Left ventricle myocardium inferior (tissue), 1 donor: Measurements from ENCODE around the gene SLC25A39. TPM values are rescaled to one million over a fixed set of nuclear protein-coding genes. Genes with fewer than 3 reads are reported as not detected.

Source experiments
- DNase-seq: peaks from one replicate; pipeline ENCODE4 v3.0.0-alpha.2; 2020
- H3K27ac ChIP-seq: fragments of 200-600 bp; replicated peaks from 2 replicates; pipeline ENCODE4 v1.8.0; 2021
- H3K27me3 ChIP-seq: fragments of 200-600 bp; 2 replicates; pipeline ENCODE4 v1.8.0; 2021; ENCODE audit warnings: low read depth
- H3K36me3 ChIP-seq: fragments of 200-600 bp; 2 replicates; pipeline ENCODE4 v1.8.0; 2021
- H3K4me1 ChIP-seq: fragments of 200-600 bp; 2 replicates; pipeline ENCODE4 v1.8.0; 2021
- H3K4me3 ChIP-seq: fragments of 200-600 bp; 2 replicates; pipeline ENCODE4 v1.8.0; 2021; ENCODE audit warnings: mild to moderate bottlenecking, moderate library complexity
- H3K9me3 ChIP-seq: fragments of 200-600 bp; replicated peaks from 2 replicates; pipeline ENCODE4 v1.8.0; 2021
- intact Hi-C: fragments of 100-400 bp; cut with micrococcal nuclease; formaldehyde crosslinking; loops from one replicate; pipeline ENCODE4 v1.11.0; 2022
- total RNA-seq: library from RNA; stranded (reverse); fragmentation: NEBNext Ultra II Directional; extraction: Animal tissue kit (Norgen Biotek cat#: 25700); gene quantifications from one replicate; pipeline ENCODE4 v1.2.1, GENCODE V29; 2021
- TF ChIP-seq, protein P1 (sequence below): fragments of 200-600 bp; IDR thresholded peaks from 2 replicates; pipeline ENCODE4 v1.8.0; 2021; ENCODE audit warnings: antibody characterized with exemption, mild to moderate bottlenecking, borderline replicate concordance
- donor health status: DM: no; HTN: yes; CAD: no; lungs with severe emphysema.

Gene SLC25A39
- total RNA-seq, 1 donor from 2014 or later, result 46.7 TPM

DNA sequence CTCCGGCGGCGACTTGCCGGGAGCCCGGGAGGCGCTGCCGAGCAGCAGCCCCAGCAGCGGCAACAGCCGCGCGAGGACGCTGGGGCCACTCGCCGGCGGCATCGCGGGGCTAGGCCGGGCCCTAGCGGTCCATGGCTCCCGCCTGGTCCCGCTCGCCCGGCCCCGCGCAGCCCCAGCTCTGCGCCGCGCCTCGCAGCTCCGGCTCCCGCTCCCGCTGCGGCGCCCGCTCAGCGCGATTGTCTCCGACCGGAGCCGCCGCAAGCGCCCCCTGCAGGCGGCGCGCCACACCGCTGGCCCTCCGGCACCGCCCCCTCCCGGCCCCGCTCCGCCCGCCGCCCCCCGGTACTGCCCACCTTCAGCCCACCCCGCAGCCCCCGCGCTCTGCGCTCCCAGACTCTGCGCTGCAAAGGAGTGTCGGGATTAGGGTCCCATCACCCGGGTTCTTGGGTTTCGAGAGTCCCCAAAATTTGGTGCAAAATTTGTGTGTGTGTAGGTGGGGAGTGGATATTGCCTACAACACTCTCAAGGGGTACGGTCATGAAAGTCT lies 39.1 kb upstream of the SLC25A39 start, which contains the start of gene FAM171A2:
FAM171A2 (minus strand) TSS at position 241 of the 547 bp plus-strand sequence; CDS start at position 102, 139 bp downstream.
- Histone ChIP-seq H3K36me3 (no peaks in the 10 kb centered on the region), H3K27ac (peak within 1 kb of the TSS; percentile 6), H3K4me3 (peak within 1 kb of the TSS; percentile 79), H3K4me1 (peaks cover 30% of the 10 kb centered on the region), H3K9me3 (no peaks in the 10 kb centered on the region), H3K27me3 (peaks cover 49% of the 10 kb centered on the region)
- intact Hi-C loops, result no loop called here
- TF ChIP-seq, protein P1, sequence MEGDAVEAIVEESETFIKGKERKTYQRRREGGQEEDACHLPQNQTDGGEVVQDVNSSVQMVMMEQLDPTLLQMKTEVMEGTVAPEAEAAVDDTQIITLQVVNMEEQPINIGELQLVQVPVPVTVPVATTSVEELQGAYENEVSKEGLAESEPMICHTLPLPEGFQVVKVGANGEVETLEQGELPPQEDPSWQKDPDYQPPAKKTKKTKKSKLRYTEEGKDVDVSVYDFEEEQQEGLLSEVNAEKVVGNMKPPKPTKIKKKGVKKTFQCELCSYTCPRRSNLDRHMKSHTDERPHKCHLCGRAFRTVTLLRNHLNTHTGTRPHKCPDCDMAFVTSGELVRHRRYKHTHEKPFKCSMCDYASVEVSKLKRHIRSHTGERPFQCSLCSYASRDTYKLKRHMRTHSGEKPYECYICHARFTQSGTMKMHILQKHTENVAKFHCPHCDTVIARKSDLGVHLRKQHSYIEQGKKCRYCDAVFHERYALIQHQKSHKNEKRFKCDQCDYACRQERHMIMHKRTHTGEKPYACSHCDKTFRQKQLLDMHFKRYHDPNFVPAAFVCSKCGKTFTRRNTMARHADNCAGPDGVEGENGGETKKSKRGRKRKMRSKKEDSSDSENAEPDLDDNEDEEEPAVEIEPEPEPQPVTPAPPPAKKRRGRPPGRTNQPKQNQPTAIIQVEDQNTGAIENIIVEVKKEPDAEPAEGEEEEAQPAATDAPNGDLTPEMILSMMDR, result peak; percentile 93
- DNase-seq, result peak; percentile 60

DNA sequence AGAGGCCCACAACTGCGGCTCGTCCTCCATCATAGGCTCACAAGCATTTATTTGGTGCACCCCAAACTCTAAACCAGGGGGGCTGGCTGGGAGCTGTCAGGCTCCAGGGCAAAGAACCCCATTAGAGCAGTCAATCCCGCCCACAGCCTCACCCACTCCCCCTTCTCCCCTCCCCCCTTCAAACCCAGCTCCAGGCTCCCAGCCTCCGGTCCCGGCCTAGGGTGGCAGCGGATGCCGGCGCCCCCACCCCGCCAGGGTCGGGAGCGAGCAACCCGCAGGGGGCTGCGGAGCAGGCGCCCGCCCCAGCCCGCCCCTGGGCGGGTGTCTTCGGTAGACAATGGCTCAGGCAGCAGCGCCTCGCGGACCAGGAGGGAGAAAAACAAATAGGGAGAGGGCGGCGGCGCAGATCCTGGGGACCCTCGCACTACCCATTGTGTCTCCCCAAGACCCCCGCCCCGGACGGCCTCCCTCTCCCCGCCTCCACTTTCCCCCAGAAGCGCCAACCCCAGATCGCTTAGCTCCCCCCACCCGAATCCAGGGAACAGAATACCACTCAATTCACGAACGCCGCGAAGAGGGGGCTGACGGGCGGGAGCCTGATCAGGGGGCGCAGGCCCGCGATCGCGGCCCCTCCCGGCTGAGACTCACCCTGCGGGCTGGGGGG lies 38.5 kb upstream of the SLC25A39 start:
- intact Hi-C loops, result no loop called here
- Histone ChIP-seq H3K36me3 (no peaks in the 10 kb centered on the region), H3K27me3 (peaks cover 44% of the 10 kb centered on the region), H3K4me3 (peak overlapping the region; percentile 79), H3K9me3 (no peaks in the 10 kb centered on the region), H3K27ac (peak overlapping the region; percentile 6), H3K4me1 (peaks cover 30% of the 10 kb centered on the region)
- TF ChIP-seq, protein P1, result no peak
- DNase-seq, result no peak

DNA sequence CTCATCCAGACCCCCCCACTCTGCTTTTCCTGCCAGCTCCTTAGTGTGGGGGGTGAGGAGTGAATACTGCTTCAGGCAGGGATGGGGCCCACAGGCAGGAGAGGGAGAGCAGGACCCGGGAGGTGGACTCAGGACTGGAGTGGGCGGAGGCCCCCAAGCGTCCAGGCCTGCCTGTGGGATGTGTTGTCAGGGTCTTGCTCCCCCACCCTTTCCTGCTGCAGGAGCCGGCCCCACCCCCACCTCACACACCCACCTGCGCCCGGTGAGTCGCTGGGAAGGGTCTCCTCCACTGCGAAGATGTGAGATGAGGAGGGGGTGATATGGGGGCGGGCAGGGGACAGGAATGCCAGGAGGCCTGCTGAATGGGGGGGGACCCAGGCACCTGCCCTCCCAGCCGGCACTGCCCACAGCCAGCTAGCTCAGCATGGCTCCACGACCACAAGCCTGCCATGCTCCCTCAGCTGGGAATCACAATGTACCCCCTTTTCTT lies 37.9 kb upstream of the SLC25A39 start:
- H3K27ac ChIP-seq, result no peak overlapping the region
- DNase-seq, result no peak
- no peaks in the 10 kb centered on the region for H3K9me3 ChIP-seq

DNA sequence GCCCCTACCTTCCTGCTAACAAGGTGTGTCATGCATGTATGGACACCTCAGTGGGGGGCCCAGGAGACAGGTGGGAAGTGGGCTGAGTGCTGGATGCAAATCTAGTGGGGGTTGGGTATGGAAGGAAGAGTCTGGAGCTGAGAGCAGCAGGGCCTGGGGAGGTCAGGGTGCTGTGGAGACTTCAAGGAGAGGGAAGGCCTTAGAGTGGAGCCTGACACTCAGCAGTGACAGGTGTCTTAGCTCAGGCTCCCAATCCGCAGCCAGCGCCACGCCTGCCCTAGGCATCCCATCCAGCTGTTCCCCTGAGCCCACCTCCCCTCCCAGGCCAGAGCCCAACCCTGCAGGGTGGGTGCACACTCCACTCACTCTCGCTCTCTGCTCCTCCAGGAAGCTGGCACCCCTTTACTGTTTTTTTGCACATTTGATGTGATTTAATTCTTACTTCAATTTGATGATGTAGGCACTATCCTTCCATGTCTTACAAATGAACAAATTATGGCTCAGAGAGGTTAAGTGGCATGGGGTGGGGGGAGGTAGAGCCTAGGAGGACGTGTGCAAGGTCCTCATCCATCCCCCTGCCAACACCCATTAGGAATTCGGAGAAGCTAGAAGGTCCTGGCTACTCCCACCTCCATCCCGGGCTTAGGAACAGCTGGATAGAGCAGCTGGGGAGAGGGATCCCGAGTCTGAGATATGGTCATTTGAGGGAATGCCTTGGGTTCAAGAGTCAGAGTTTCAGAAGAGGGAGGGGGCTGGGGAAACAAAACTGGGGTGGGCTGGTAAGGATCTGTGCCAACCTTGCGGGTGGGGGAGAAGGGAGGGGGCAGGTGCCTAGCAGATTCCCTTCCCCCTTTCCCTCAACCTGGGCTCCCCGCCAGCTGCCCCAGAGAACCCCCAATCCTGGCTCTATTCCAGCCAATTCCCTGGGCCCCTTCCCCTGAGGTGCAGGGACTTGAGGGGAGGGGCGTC lies 37.0 kb upstream of the SLC25A39 start:
- Histone ChIP-seq H3K4me1 (peaks cover 30% of the 10 kb centered on the region), H3K36me3 (no peaks in the 10 kb centered on the region), H3K27ac (no peak overlapping the region), H3K9me3 (no peaks in the 10 kb centered on the region), H3K4me3 (no peak overlapping the region), H3K27me3 (peaks cover 32% of the 10 kb centered on the region)
- no peak for DNase-seq
- TF ChIP-seq, protein P1, result no peak
- intact Hi-C loops, result no loop called here

More for the DNA sequence above, 37.9 kb upstream of the SLC25A39 start:
- TF ChIP-seq, protein P1, result no peak
- intact Hi-C loops, result no loop called here
- Histone ChIP-seq H3K36me3 (no peaks in the 10 kb centered on the region), H3K27me3 (peaks cover 41% of the 10 kb centered on the region), H3K4me1 (peaks cover 30% of the 10 kb centered on the region), H3K4me3 (peak overlapping the region; percentile 79)

DNA sequence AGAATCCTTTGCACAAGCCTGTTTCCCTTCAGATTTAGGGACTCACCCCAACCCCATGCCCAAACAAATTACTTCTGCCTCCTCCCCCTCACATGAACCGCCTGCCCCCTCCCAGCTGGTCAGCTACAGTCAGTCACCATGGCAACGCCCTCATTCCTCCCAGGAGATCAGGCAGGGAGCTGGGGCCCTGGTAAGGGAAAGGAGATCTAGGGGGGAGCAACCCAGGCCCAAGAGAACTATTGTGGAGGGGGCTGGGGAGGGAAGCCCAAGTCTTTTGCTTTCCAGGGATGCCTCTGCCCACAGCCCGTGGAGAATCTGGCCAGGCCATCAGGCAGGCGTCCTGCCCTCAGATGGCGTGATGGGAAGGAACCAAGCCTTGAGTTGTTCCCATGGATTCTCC lies 36.2 kb upstream of the SLC25A39 start:
- Histone ChIP-seq H3K36me3 (no peaks in the 10 kb centered on the region), H3K27ac (no peak overlapping the region), H3K9me3 (no peaks in the 10 kb centered on the region), H3K4me1 (peaks cover 30% of the 10 kb centered on the region), H3K27me3 (peaks cover 27% of the 10 kb centered on the region), H3K4me3 (no peak overlapping the region)
- intact Hi-C loops, result no loop called here
- TF ChIP-seq, protein P1, result no peak
- no peak for DNase-seq
